ENCODE measurements around the gene BRPF1.

DNA sequence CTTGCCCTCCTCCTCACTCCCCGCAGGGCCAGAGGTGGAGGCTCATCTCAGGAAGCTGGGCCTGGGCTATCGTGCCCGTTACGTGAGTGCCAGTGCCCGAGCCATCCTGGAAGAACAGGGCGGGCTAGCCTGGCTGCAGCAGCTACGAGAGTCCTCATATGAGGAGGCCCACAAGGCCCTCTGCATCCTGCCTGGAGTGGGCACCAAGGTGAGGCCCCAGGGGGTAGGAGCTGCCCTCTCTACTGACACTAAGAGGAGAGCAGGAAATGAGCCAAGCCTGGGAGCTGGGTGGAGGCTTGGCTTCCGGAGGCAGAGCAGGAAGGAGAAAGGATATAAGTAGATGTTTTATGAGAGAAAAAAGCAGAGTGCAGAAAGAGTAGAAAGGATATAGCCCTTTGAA lies 23.1 kb downstream of the BRPF1 start:
- TF ChIP-seq, protein P1, sequence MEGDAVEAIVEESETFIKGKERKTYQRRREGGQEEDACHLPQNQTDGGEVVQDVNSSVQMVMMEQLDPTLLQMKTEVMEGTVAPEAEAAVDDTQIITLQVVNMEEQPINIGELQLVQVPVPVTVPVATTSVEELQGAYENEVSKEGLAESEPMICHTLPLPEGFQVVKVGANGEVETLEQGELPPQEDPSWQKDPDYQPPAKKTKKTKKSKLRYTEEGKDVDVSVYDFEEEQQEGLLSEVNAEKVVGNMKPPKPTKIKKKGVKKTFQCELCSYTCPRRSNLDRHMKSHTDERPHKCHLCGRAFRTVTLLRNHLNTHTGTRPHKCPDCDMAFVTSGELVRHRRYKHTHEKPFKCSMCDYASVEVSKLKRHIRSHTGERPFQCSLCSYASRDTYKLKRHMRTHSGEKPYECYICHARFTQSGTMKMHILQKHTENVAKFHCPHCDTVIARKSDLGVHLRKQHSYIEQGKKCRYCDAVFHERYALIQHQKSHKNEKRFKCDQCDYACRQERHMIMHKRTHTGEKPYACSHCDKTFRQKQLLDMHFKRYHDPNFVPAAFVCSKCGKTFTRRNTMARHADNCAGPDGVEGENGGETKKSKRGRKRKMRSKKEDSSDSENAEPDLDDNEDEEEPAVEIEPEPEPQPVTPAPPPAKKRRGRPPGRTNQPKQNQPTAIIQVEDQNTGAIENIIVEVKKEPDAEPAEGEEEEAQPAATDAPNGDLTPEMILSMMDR (IDR thresholded peaks at IDR 0.05), result no peak
- TF ChIP-seq POLR2A (IDR thresholded peaks at IDR 0.05), result no peak

All from uterus (tissue), 2 donors.